Liver (tissue), 9 donors: ENCODE data around the gene WBP2. TPM values are rescaled to one million over a fixed set of nuclear protein-coding genes. Genes with fewer than 3 reads are reported as not detected.
A peak's percentile ranks its signal among the peaks of the same experiment; 100 is the strongest.

ENCODE experiments used
- DNase-seq: peaks from one replicate; pipeline ENCODE4 v3.0.0-alpha.2; 2017; ENCODE audit warnings: low spot score
- H3K27ac ChIP-seq, 2 donors: one replicate each; pipeline ENCODE4 v1.7.0; 2013; ENCODE audit warnings: inconsistent platforms in 2 of 2, low read length in 2 of 2, control low read depth in 1 of 2, low read depth in 1 of 2, mild to moderate bottlenecking in 1 of 2
- H3K27me3 ChIP-seq, 4 donors: one replicate each; pipeline versions ENCODE4 v1.6.1 to v1.7.0; 2013; ENCODE audit warnings: low read length in 3 of 4, inconsistent platforms in 1 of 4, mild to moderate bottlenecking in 1 of 4, moderate library complexity in 1 of 4; ENCODE audit not compliant: control insufficient read depth in 4 of 4, insufficient read depth in 4 of 4
- H3K36me3 ChIP-seq, 4 donors: one replicate each; pipeline versions ENCODE4 v1.6.1 to v1.7.0; 2013; ENCODE audit warnings: low read length in 3 of 4, mild to moderate bottlenecking in 3 of 4, low read depth in 1 of 4, moderate library complexity in 1 of 4; ENCODE audit not compliant: control insufficient read depth in 4 of 4, insufficient read depth in 3 of 4
- H3K4me1 ChIP-seq, 4 donors: one replicate each; pipeline versions ENCODE4 v1.6.1 to v1.7.0; 2013; ENCODE audit warnings: low read length in 3 of 4, mild to moderate bottlenecking in 3 of 4, moderate library complexity in 1 of 4; ENCODE audit not compliant: control insufficient read depth in 4 of 4, insufficient read depth in 4 of 4
- H3K4me3 ChIP-seq, 3 donors: one replicate each; pipeline versions ENCODE4 v1.6.1 to v1.7.0; 2013; ENCODE audit warnings: low read length in 3 of 3, control low read depth in 1 of 3, low read depth in 1 of 3, mild to moderate bottlenecking in 1 of 3
- H3K9ac ChIP-seq, 2 donors: one replicate each; pipeline ENCODE4 v1.7.0; 2013; ENCODE audit warnings: low read length in 2 of 2, mild to moderate bottlenecking in 2 of 2, moderate library complexity in 2 of 2, control low read depth in 1 of 2, low read depth in 1 of 2
- H3K9me3 ChIP-seq, 4 donors: one replicate each; pipeline versions ENCODE4 v1.6.1 to v1.7.0; 2013; ENCODE audit warnings: low read length in 3 of 4; ENCODE audit not compliant: control insufficient read depth in 4 of 4
- ATF3 ChIP-seq: IDR thresholded peaks from 2 replicates; pipeline ENCODE4 v1.6.1; 2016; ENCODE audit warnings: antibody characterized with exemption
- CTCF ChIP-seq: fragments of 150-350 bp; IDR thresholded peaks from 2 replicates; pipeline ENCODE4 v1.5.1; 2017; ENCODE audit warnings: improper control_type of control experiment, low read depth, low read length; ENCODE audit not compliant: missing input control
- EGR1 ChIP-seq, 2 donors: IDR thresholded peaks; 2 replicates each; pipeline ENCODE4 v1.6.1; 2016 to 2018; ENCODE audit warnings: antibody characterized with exemption in 2 of 2, low read depth in 2 of 2
- FOXA1 ChIP-seq: IDR thresholded peaks from 2 replicates; pipeline ENCODE4 v1.6.1; 2016; ENCODE audit warnings: antibody characterized with exemption
- FOXA2 ChIP-seq: IDR thresholded peaks from 2 replicates; pipeline ENCODE4 v1.6.1; 2016; ENCODE audit warnings: antibody characterized with exemption
- HNF4A ChIP-seq, 2 donors: conservative IDR thresholded peaks; 2 replicates each; pipeline ENCODE4 v1.6.1; 2016; ENCODE audit warnings: antibody characterized with exemption in 2 of 2, mild to moderate bottlenecking in 2 of 2
- HNF4G ChIP-seq: IDR thresholded peaks from 2 replicates; pipeline ENCODE4 v1.6.1; 2016; ENCODE audit warnings: antibody characterized with exemption
- JUND ChIP-seq, 2 donors: IDR thresholded peaks; 2 replicates each; pipeline ENCODE4 v1.6.1; 2016; ENCODE audit warnings: antibody characterized with exemption in 2 of 2
- MAX ChIP-seq: IDR thresholded peaks from 2 replicates; pipeline ENCODE4 v1.6.1; 2016; ENCODE audit warnings: antibody characterized with exemption
- NR2F2 ChIP-seq: IDR thresholded peaks from 2 replicates; pipeline ENCODE4 v1.6.1; 2016; ENCODE audit warnings: antibody characterized with exemption
- REST ChIP-seq: IDR thresholded peaks from 2 replicates; pipeline ENCODE4 v1.6.1; 2016; ENCODE audit warnings: antibody characterized with exemption, mild to moderate bottlenecking
- RXRA ChIP-seq, 2 donors: IDR thresholded peaks; 2 replicates each; pipeline ENCODE4 v1.6.1; 2017 to 2018; ENCODE audit warnings: antibody characterized with exemption in 2 of 2, mild to moderate bottlenecking in 1 of 2
- SP1 ChIP-seq: IDR thresholded peaks from 2 replicates; pipeline ENCODE4 v1.6.1; 2018; ENCODE audit warnings: antibody characterized with exemption, mild to moderate bottlenecking
- TAF1 ChIP-seq: conservative IDR thresholded peaks from 2 replicates; pipeline ENCODE4 v1.6.1; 2016; ENCODE audit warnings: antibody characterized with exemption, mild to moderate bottlenecking
- YY1 ChIP-seq: IDR thresholded peaks from 2 replicates; pipeline ENCODE4 v1.6.1; 2016; ENCODE audit warnings: antibody characterized with exemption, mild to moderate bottlenecking
- ZBTB33 ChIP-seq: IDR thresholded peaks from 2 replicates; pipeline ENCODE4 v1.6.1; 2016; ENCODE audit warnings: antibody characterized with exemption
- WGBS: extraction: QIAGEN DNeasy Blood & Tissue Kit; methylation state at CpG from one replicate; pipeline ENCODE4 v1.1.7; 2013; 5-methylcytosine and 5-hydroxymethylcytosine counted together
- polyA plus RNA-seq, 2 donors: library from polyadenylated mRNA; stranded (reverse) in 1 of 2; unstranded in 1 of 2; fragments of 200-250 nt in 1 of 2; fragments of >200 nt in 1 of 2; fragmentation: Nextera tagmentation in 1 of 2; extraction: Ambion mirVana in 1 of 2; gene quantifications; one replicate each; pipeline versions ENCODE4 v1.2.1 to v1.2.3, GENCODE V29; 2013 to 2015
- total RNA-seq, 2 donors: library from RNA; depleted of rRNA; stranded (reverse); fragments of >200 nt; gene quantifications; one replicate each; pipeline ENCODE4 v1.2.3, GENCODE V29; 2014
- donor health status: healthy.
- donor health status: healthy.
- donor health status: healthy.
- donor health status: healthy.
- donor health status: healthy.

WBP2 gene
- total and polyA plus RNA-seq, 4 donors, result 29.0 to 99.4 (median 51.6) TPM

- H3K4me3 ChIP-seq, result peak overlapping the region in 2 of 3 donors; percentile 19 to 69
- no peak overlapping the region for H3K9ac ChIP-seq
- no peaks in the 10 kb centered on the region for H3K27me3 ChIP-seq
- DNase-seq, result no peak
- TF ChIP-seq REST (no peak), ZBTB33 (no peak), YY1 (no peak), TAF1 (no peak), CTCF (no peak), RXRA (IDR thresholded peaks at IDR 0.05) (no peak), FOXA2 (no peak), SP1 (no peak), HNF4G (no peak), NR2F2 (no peak), FOXA1 (no peak), ATF3 (no peak), MAX (no peak), EGR1 (IDR thresholded peaks at IDR 0.05; ENCODE audit: low read depth in 2 of 2) (no peak), HNF4A (conservative IDR thresholded peaks at IDR 0.05) (no peak), JUND (IDR thresholded peaks at IDR 0.05) (no peak)
- H3K36me3 ChIP-seq, result peaks cover 0 to 15% (median 7%) of the 10 kb centered on the region in 4 donors
- H3K4me1 ChIP-seq, result peaks cover 11 to 49% (median 35%) of the 10 kb centered on the region in 4 donors
- H3K27ac ChIP-seq, result peak overlapping the region in 1 of 2 donors; percentile 78
- 59% methylated on average over 28 of the region's 28 CpGs for WGBS
- H3K9me3 ChIP-seq, result no peaks in the 10 kb centered on the region
These were observed 40.4 kb upstream of the WBP2 start for GRCh38 chr17:75895370-75896155.
